Measurements from ENCODE around the gene BANK1.

The BANK1 gene

GRCh38 chr4:101969965-101970364 lies 179.4 kb downstream of the BANK1 start:
- no peak for ATAC-seq

DNA sequence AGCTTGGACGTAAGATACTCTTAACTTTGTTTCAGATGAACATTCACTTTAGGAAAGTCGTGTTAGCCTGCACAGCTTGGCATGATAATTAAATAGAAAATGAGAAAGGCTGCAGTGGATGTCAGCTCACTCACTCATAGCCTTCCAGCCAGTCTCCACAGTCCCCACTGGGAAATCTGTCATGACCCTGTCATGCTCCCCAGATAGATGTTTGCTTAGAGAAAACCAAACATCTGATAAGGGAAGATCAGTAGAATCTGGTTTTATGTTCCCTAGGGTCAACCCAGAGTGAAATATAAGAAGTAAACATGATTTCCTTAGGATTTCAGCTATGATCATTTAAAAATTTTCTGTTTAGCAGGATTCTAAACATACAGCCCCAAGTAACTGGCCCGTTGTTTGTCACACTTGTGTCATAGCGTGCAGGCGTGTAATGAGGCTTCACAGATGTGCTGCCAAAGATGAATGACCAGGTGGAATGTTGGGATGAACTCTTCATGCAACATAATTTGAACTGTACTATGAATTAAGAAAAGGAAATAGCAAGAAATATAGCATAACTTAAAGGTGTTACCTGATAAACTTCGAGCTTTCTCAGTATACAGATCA lies 180.1 kb downstream of the BANK1 start:
- TF ChIP-seq ISL1 (CRISPR knock-in tag; IDR thresholded peaks at IDR 0.05) (no peak), CSDC2 (CRISPR knock-in tag; IDR thresholded peaks at IDR 0.05) (no peak), RARB (CRISPR knock-in tag; IDR thresholded peaks at IDR 0.05) (no peak), ESRRG (CRISPR knock-in tag; IDR thresholded peaks at IDR 0.05) (no peak), TSHZ2 (CRISPR knock-in tag; IDR thresholded peaks at IDR 0.05) (no peak), PATZ1 (CRISPR knock-in tag; IDR thresholded peaks at IDR 0.05; ENCODE audit: borderline replicate concordance) (no peak), ZFP3 (CRISPR knock-in tag; IDR thresholded peaks at IDR 0.05) (no peak), ZC3H10 (CRISPR knock-in tag; IDR thresholded peaks at IDR 0.05) (no peak), ZNF8 (CRISPR knock-in tag; IDR thresholded peaks at IDR 0.05) (no peak)
- TF ChIP-seq, protein P1, sequence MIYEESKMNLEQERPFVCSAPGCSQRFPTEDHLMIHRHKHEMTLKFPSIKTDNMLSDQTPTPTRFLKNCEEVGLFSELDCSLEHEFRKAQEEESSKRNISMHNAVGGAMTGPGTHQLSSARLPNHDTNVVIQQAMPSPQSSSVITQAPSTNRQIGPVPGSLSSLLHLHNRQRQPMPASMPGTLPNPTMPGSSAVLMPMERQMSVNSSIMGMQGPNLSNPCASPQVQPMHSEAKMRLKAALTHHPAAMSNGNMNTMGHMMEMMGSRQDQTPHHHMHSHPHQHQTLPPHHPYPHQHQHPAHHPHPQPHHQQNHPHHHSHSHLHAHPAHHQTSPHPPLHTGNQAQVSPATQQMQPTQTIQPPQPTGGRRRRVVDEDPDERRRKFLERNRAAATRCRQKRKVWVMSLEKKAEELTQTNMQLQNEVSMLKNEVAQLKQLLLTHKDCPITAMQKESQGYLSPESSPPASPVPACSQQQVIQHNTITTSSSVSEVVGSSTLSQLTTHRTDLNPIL (CRISPR knock-in tag; IDR thresholded peaks at IDR 0.05; ENCODE audit: low read depth): no peak
- ATAC-seq: no peak

More at GRCh38 chr4:101969965-101970364, 179.4 kb downstream of the BANK1 start:
- no peak for TF ChIP-seq BACH2 (CRISPR knock-in tag; IDR thresholded peaks at IDR 0.05; ENCODE audit: borderline replicate concordance)
- no peak for TF ChIP-seq GLIS3 (CRISPR knock-in tag; IDR thresholded peaks at IDR 0.05)
- TF ChIP-seq ZFP30 (CRISPR knock-in tag; IDR thresholded peaks at IDR 0.05): no peak
- TF ChIP-seq OSR1 (CRISPR knock-in tag; IDR thresholded peaks at IDR 0.05): no peak
- no peak for TF ChIP-seq ZNF565 (CRISPR knock-in tag; conservative IDR thresholded peaks at IDR 0.05; ENCODE audit: low read depth)
- TF ChIP-seq, protein P2, sequence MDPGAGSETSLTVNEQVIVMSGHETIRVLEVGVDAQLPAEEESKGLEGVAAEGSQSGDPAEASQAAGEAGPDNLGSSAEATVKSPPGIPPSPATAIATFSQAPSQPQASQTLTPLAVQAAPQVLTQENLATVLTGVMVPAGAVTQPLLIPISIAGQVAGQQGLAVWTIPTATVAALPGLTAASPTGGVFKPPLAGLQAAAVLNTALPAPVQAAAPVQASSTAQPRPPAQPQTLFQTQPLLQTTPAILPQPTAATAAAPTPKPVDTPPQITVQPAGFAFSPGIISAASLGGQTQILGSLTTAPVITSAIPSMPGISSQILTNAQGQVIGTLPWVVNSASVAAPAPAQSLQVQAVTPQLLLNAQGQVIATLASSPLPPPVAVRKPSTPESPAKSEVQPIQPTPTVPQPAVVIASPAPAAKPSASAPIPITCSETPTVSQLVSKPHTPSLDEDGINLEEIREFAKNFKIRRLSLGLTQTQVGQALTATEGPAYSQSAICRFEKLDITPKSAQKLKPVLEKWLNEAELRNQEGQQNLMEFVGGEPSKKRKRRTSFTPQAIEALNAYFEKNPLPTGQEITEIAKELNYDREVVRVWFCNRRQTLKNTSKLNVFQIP (CRISPR knock-in tag; IDR thresholded peaks at IDR 0.05; ENCODE audit: borderline replicate concordance, low read depth): no peak
- no peak for TF ChIP-seq ZFP3 (CRISPR knock-in tag; IDR thresholded peaks at IDR 0.05)

DNA sequence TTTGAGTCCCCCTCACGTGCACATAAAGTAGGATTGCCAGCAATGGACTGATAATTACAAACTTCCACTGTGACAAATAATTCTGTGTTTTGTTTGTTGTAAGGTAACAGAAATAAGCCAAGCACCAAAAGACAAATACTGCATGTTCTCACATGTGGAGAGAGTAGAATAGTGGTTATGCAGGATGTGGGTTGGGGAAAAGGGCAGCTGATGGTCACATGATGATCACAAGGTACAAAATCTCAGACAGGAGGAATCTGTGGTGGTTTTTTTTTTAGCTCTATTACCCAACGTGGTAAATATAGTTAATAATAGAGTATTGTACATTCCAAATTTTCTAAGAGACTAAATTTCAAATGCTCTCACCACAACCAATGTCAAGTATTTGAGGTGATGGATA lies 182.3 kb downstream of the BANK1 start:
- TF ChIP-seq OSR1 (CRISPR knock-in tag; IDR thresholded peaks at IDR 0.05): no peak
- TF ChIP-seq TSHZ2 (CRISPR knock-in tag; IDR thresholded peaks at IDR 0.05): no peak
- TF ChIP-seq, protein P2 (CRISPR knock-in tag; IDR thresholded peaks at IDR 0.05; ENCODE audit: borderline replicate concordance, low read depth): no peak
- no peak for TF ChIP-seq CSDC2 (CRISPR knock-in tag; IDR thresholded peaks at IDR 0.05)
- TF ChIP-seq ZNF70 (CRISPR knock-in tag; IDR thresholded peaks at IDR 0.05): no peak
- TF ChIP-seq GLIS3 (CRISPR knock-in tag; IDR thresholded peaks at IDR 0.05): no peak
- ATAC-seq: no peak
